GM12872 (cell line): ENCODE results near the gene CFAP43.

ENCODE experiments used
- CTCF ChIP-seq: IDR thresholded peaks from 3 replicates; pipeline ENCODE4 v1.5.1; 2011; ENCODE audit warnings: low read depth, mild to moderate bottlenecking, low read length, moderate library complexity; ENCODE audit not compliant: insufficient read depth

CFAP43 gene

GRCh38 chr10:104113376-104113956, 118.7 kb downstream of the CFAP43 start:
- no peak for TF ChIP-seq CTCF

- TF ChIP-seq CTCF, result no peak
These were observed 122.1 kb downstream of the CFAP43 start for GRCh38 chr10:104109908-104110662.

- TF ChIP-seq CTCF, result no peak
These were observed 127.2 kb downstream of the CFAP43 start for GRCh38 chr10:104104926-104105325.

GRCh38 chr10:104104418-104104817, 127.7 kb downstream of the CFAP43 start:
- no peak for TF ChIP-seq CTCF

GRCh38 chr10:104103956-104104355, 128.2 kb downstream of the CFAP43 start:
- no peak for TF ChIP-seq CTCF

GRCh38 chr10:104101902-104102301, 130.3 kb downstream of the CFAP43 start:
- TF ChIP-seq CTCF, result no peak

- TF ChIP-seq CTCF, result no peak
These were observed 131.4 kb downstream of the CFAP43 start for GRCh38 chr10:104100795-104101194.
